Right lobe of liver (tissue), 4 donors: ENCODE measurements around the gene ACACA.

ENCODE experiments used
- CTCF ChIP-seq, 4 donors: fragments of 200-600 bp in 3 of 4; fragments of 450-650 bp in 1 of 4; IDR thresholded peaks; one replicate each; pipeline versions ENCODE4 v1.5.1 to v1.8.0; 2016 to 2022; ENCODE audit warnings: antibody characterized with exemption in 4 of 4, mild to moderate bottlenecking in 2 of 4
- POLR2A ChIP-seq: fragments of 450-650 bp; IDR thresholded peaks from one replicate; pipeline ENCODE4 v1.6.1; 2017; ENCODE audit warnings: antibody characterized with exemption, mild to moderate bottlenecking
- donor health status: DM: no; HTN: no; CAD: no.
- donor health status: DM: no; HTN: no; CAD: no.
- donor health status: DM: no; HTN: yes; CAD: no.

GRCh38 chr17:37116671-37117185 is 289.9 kb downstream of the ACACA start:
- TF ChIP-seq POLR2A (no peak), CTCF (IDR thresholded peaks at IDR 0.05) (no peak)
